Urothelium cell line (cell line): ENCODE data around the gene SEC63.
"Not testable (repeated sequence)": the region's sequence is repeated elsewhere in the genome, so short reads cannot be mapped to it uniquely, and the experiment has no call there.

ENCODE experiments used
- DNase-seq: peaks from one replicate; pipeline ENCODE4 v3.0.0; 2011; ENCODE audit warnings: low spot score, mixed read lengths
- FAIRE-seq: peaks from 2 replicates; lab custom pipeline; 2011; peaks lifted over from hg19 to GRCh38; lab: Jason Lieb, UNC

SEC63 gene

GRCh38 chr6:107957909-107958688 lies at the start of gene SEC63:
TSS of gene SEC63 (minus strand) at chr6:107958208. CDS start at chr6:107958009, 199 bp downstream.
- no peak for FAIRE-seq
- peak; percentile 93 for DNase-seq

GRCh38 chr6:108005961-108006360 lies 48.0 kb upstream of the SEC63 start:
- DNase-seq = no peak
- no peak for FAIRE-seq

- FAIRE-seq = no peak
Observed at GRCh38 chr6:108004861-108005260, 46.9 kb upstream of the SEC63 start.

GRCh38 chr6:108002365-108003221 lies 44.6 kb upstream of the SEC63 start:
- FAIRE-seq (no peak), DNase-seq (no peak)

More at GRCh38 chr6:108004861-108005260, 46.9 kb upstream of the SEC63 start:
- DNase-seq = no peak

- FAIRE-seq = no peak
- DNase-seq = no peak
Observed at GRCh38 chr6:108001696-108002231, 43.8 kb upstream of the SEC63 start.

- DNase-seq, FAIRE-seq: not testable (repeated sequence)
Observed at GRCh38 chr6:108000259-108000658, 42.3 kb upstream of the SEC63 start.

- no peak for DNase-seq
- no peak for FAIRE-seq
Observed at GRCh38 chr6:107999341-107999740, 41.3 kb upstream of the SEC63 start.

- FAIRE-seq (no peak), DNase-seq (no peak)
Observed at GRCh38 chr6:107991772-107992550, 34.0 kb upstream of the SEC63 start.

GRCh38 chr6:107991061-107991460 lies 33.1 kb upstream of the SEC63 start:
- DNase-seq (no peak), FAIRE-seq (no peak)

GRCh38 chr6:107990587-107990986 lies 32.6 kb upstream of the SEC63 start:
- not testable (repeated sequence) for FAIRE-seq, DNase-seq

- DNase-seq (no peak), FAIRE-seq (no peak)
Observed at GRCh38 chr6:107989166-107990094, 31.4 kb upstream of the SEC63 start.

- DNase-seq = no peak
- FAIRE-seq = no peak
Observed at GRCh38 chr6:107988570-107988969, 30.6 kb upstream of the SEC63 start.

GRCh38 chr6:107987805-107988204 lies 29.8 kb upstream of the SEC63 start:
- FAIRE-seq = no peak

GRCh38 chr6:107985701-107986100 lies 27.7 kb upstream of the SEC63 start:
- FAIRE-seq (no peak), DNase-seq (no peak)

More at GRCh38 chr6:107987805-107988204, 29.8 kb upstream of the SEC63 start:
- DNase-seq = no peak

- FAIRE-seq (no peak), DNase-seq (no peak)
Observed at GRCh38 chr6:107983811-107984210, 25.8 kb upstream of the SEC63 start.

GRCh38 chr6:107982486-107982885 lies 24.5 kb upstream of the SEC63 start:
- DNase-seq (no peak), FAIRE-seq (no peak)

GRCh38 chr6:107981695-107982094 lies 23.7 kb upstream of the SEC63 start:
- no peak for DNase-seq
- no peak for FAIRE-seq

GRCh38 chr6:107977283-107977682 lies 19.3 kb upstream of the SEC63 start:
- FAIRE-seq (no peak), DNase-seq (peak; percentile 9)

- DNase-seq (no peak), FAIRE-seq (no peak)
Observed at GRCh38 chr6:107976155-107976783, 18.3 kb upstream of the SEC63 start.
